Ectodermal cell (in vitro differentiated cells): ENCODE measurements around the gene SLC23A2.

Experiments used
- H3K27ac ChIP-seq: 2 replicates; pipeline ENCODE4 v1.7.0; 2013; ENCODE audit warnings: mild to moderate bottlenecking, low read depth, low read length; ENCODE audit not compliant: insufficient read depth, poor library complexity, severe bottlenecking
- H3K27me3 ChIP-seq: 2 replicates; pipeline ENCODE4 v1.7.0; 2013; ENCODE audit warnings: mild to moderate bottlenecking, low read length; ENCODE audit not compliant: insufficient read depth, control insufficient read depth, poor library complexity, severe bottlenecking
- H3K36me3 ChIP-seq: one replicate; pipeline ENCODE4 v1.7.0; 2013; ENCODE audit warnings: low read length; ENCODE audit not compliant: control insufficient read depth, insufficient read depth
- H3K4me1 ChIP-seq: one replicate; pipeline ENCODE4 v1.7.0; 2013; ENCODE audit warnings: low read length; ENCODE audit not compliant: control insufficient read depth, insufficient read depth
- H3K4me3 ChIP-seq: 2 replicates; pipeline ENCODE4 v1.7.0; 2013; ENCODE audit warnings: low read depth, low read length, control low read depth; ENCODE audit not compliant: insufficient read depth
- H3K9me3 ChIP-seq: 2 replicates; pipeline ENCODE4 v1.7.0; 2013; ENCODE audit warnings: mild to moderate bottlenecking, low read length, moderate library complexity; ENCODE audit not compliant: control insufficient read depth
- WGBS, 2 experiments: methylation state at CpG; one replicate each; pipeline ENCODE4 v1.1.7; 2013; ENCODE audit warnings: missing lambda C conversion rate in 2 of 2; 5-methylcytosine and 5-hydroxymethylcytosine counted together

SLC23A2 gene

GRCh38 chr20:4869290-4870193 lies 131.8 kb downstream of the SLC23A2 start:
- H3K4me3 ChIP-seq: no peak overlapping the region
- H3K36me3 ChIP-seq: no peaks in the 10 kb centered on the region
- no peaks in the 10 kb centered on the region for H3K4me1 ChIP-seq
- WGBS, 2 experiments: 93 to 95% methylated on average over 20 of the region's 20 CpGs
- no peaks in the 10 kb centered on the region for H3K9me3 ChIP-seq
- H3K27ac ChIP-seq: no peak overlapping the region
- H3K27me3 ChIP-seq: no peaks in the 10 kb centered on the region

GRCh38 chr20:4867051-4867450 lies 134.3 kb downstream of the SLC23A2 start:
- H3K4me1 ChIP-seq: no peaks in the 10 kb centered on the region
- no peaks in the 10 kb centered on the region for H3K27me3 ChIP-seq
- no peaks in the 10 kb centered on the region for H3K36me3 ChIP-seq
- WGBS, 2 experiments: 93 to 95% methylated on average over 4 of the region's 4 CpGs
- no peaks in the 10 kb centered on the region for H3K9me3 ChIP-seq
- no peak overlapping the region for H3K4me3 ChIP-seq
- no peak overlapping the region for H3K27ac ChIP-seq

GRCh38 chr20:4866429-4866828 lies 134.9 kb downstream of the SLC23A2 start:
- Histone ChIP-seq H3K9me3 (no peaks in the 10 kb centered on the region), H3K36me3 (no peaks in the 10 kb centered on the region), H3K27me3 (no peaks in the 10 kb centered on the region), H3K4me1 (no peaks in the 10 kb centered on the region), H3K4me3 (no peak overlapping the region), H3K27ac (no peak overlapping the region)
- WGBS, 2 experiments: 100% methylated on average over 2 of the region's 2 CpGs

- Histone ChIP-seq H3K4me1 (no peaks in the 10 kb centered on the region), H3K4me3 (no peak overlapping the region), H3K9me3 (no peaks in the 10 kb centered on the region), H3K36me3 (peaks cover 3% of the 10 kb centered on the region), H3K27me3 (no peaks in the 10 kb centered on the region), H3K27ac (no peak overlapping the region)
- WGBS, 2 experiments: 88 to 93% methylated on average over 4 of the region's 4 CpGs
Measured at GRCh38 chr20:4864311-4864752, 137.0 kb downstream of the SLC23A2 start.

GRCh38 chr20:4862661-4863060 lies 138.6 kb downstream of the SLC23A2 start:
- H3K27ac ChIP-seq: no peak overlapping the region
- WGBS, 2 experiments: 95 to 97% methylated on average over 13 to 14 of the region's 14 CpGs
- H3K4me1 ChIP-seq: no peaks in the 10 kb centered on the region
- no peaks in the 10 kb centered on the region for H3K27me3 ChIP-seq
- H3K4me3 ChIP-seq: no peak overlapping the region
- H3K9me3 ChIP-seq: no peaks in the 10 kb centered on the region
- peaks cover 3% of the 10 kb centered on the region for H3K36me3 ChIP-seq

GRCh38 chr20:4861961-4862360 lies 139.3 kb downstream of the SLC23A2 start:
- 91 to 93% methylated on average over 11 of the region's 11 CpGs for WGBS, 2 experiments

GRCh38 chr20:4858000-4858399 lies 143.3 kb downstream of the SLC23A2 start:
- Histone ChIP-seq H3K9me3 (no peaks in the 10 kb centered on the region), H3K4me1 (no peaks in the 10 kb centered on the region), H3K36me3 (peaks cover 3% of the 10 kb centered on the region), H3K4me3 (no peak overlapping the region), H3K27ac (no peak overlapping the region), H3K27me3 (no peaks in the 10 kb centered on the region)
- WGBS, 2 experiments: 92 to 96% methylated on average over 3 of the region's 3 CpGs

More at GRCh38 chr20:4861961-4862360, 139.3 kb downstream of the SLC23A2 start:
- H3K27me3 ChIP-seq: no peaks in the 10 kb centered on the region
- no peak overlapping the region for H3K27ac ChIP-seq
- H3K36me3 ChIP-seq: peaks cover 3% of the 10 kb centered on the region
- H3K4me3 ChIP-seq: no peak overlapping the region
- H3K4me1 ChIP-seq: no peaks in the 10 kb centered on the region
- H3K9me3 ChIP-seq: no peaks in the 10 kb centered on the region

GRCh38 chr20:4856022-4856755 lies 145.1 kb downstream of the SLC23A2 start:
- Histone ChIP-seq H3K27ac (no peak overlapping the region), H3K4me1 (no peaks in the 10 kb centered on the region), H3K9me3 (no peaks in the 10 kb centered on the region), H3K4me3 (no peak overlapping the region), H3K36me3 (peaks cover 3% of the 10 kb centered on the region), H3K27me3 (no peaks in the 10 kb centered on the region)
- 96 to 97% methylated on average over 19 of the region's 19 CpGs for WGBS, 2 experiments

- Histone ChIP-seq H3K36me3 (no peaks in the 10 kb centered on the region), H3K4me1 (no peaks in the 10 kb centered on the region), H3K27me3 (no peaks in the 10 kb centered on the region), H3K4me3 (no peak overlapping the region), H3K9me3 (no peaks in the 10 kb centered on the region), H3K27ac (no peak overlapping the region)
- WGBS, 2 experiments: 97 to 98% methylated on average over 14 of the region's 14 CpGs
Measured at GRCh38 chr20:4855555-4855954, 145.8 kb downstream of the SLC23A2 start.

GRCh38 chr20:4855097-4855496 lies 146.2 kb downstream of the SLC23A2 start:
- WGBS, 2 experiments: 92 to 96% methylated on average over 12 of the region's 12 CpGs
- H3K9me3 ChIP-seq: no peaks in the 10 kb centered on the region
- H3K4me3 ChIP-seq: no peak overlapping the region
- H3K36me3 ChIP-seq: no peaks in the 10 kb centered on the region
- no peaks in the 10 kb centered on the region for H3K27me3 ChIP-seq
- H3K27ac ChIP-seq: no peak overlapping the region
- H3K4me1 ChIP-seq: no peaks in the 10 kb centered on the region
